Measurements from ENCODE around the gene NUDT21.

Gene NUDT21

DNA sequence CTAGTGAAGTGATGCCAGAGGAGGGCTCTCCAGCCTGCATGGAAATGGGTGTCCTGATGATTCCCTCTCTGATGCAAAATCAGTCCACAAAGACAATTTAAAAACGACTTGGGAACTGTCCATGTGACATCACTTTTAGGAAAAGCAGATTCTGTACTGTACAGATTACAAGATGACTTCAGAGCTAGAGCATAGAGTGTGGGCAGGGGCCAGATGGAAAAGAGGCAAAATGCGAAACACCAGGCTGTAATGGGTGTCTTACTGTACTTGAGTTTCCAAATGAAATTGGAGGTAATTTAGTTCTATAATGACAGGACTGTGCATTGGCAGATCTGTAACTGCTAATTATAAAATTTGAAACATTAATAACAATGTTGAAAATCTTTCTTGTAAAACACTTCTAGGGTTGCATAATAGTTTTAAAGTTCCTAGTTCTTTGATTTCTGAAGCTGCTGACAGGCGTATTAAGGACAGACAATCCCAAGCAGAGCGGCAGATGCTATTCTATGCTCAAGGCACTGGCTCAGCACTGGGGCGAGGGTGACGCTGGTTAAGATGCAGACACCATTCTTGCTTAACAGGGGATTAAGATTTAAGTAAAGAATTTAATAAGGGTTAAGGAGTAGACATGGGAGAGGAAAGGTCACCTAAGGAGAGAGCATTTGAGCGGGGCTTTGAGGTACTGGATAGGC is 29.8 kb upstream of the NUDT21 start:
- no peaks in the 10 kb centered on the region for H3K36me3 ChIP-seq (ENCODE audit: control insufficient read depth, insufficient read depth, low read length)
- H3K4me1 ChIP-seq: no peaks in the 10 kb centered on the region
- H3K9me3 ChIP-seq (ENCODE audit: control insufficient read depth, low read length): no peaks in the 10 kb centered on the region
- H2AFZ ChIP-seq: no peak overlapping the region
- TF ChIP-seq CTCF (IDR thresholded peaks at IDR 0.05): no peak
- H3K4me2 ChIP-seq (ENCODE audit: low read length): no peak overlapping the region
- H3K27ac ChIP-seq: no peak overlapping the region
- no peak overlapping the region for H3K9ac ChIP-seq
- H3K79me2 ChIP-seq: no peaks in the 10 kb centered on the region
- H3K4me3 ChIP-seq (ENCODE audit: low read depth, low read length): no peak overlapping the region
- H3K27me3 ChIP-seq (ENCODE audit: control insufficient read depth, insufficient read depth, low read length): no peaks in the 10 kb centered on the region

DNA sequence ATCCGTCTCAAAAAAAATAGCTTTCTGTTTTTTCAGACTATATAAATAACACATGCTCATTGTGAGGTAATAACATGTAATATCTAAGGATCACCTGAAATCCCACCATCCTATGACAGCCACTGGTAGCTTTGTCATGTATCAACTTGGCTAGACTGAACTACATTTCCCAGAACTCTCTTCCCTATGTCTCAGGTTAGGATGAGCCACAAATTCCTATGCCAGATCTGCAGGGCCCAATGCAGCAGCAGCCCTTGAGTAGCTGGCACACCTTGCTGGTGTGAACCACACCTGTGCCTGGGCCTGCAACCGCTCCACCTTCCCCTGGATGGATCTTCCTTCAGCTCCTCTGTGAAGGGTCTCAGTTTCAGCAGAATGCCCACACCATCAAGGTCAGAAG is 28.3 kb upstream of the NUDT21 start:
- H3K27ac ChIP-seq: no peak overlapping the region
- H3K36me3 ChIP-seq (ENCODE audit: control insufficient read depth, insufficient read depth, low read length): no peaks in the 10 kb centered on the region
- no peaks in the 10 kb centered on the region for H3K27me3 ChIP-seq (ENCODE audit: control insufficient read depth, insufficient read depth, low read length)
- H3K79me2 ChIP-seq: no peaks in the 10 kb centered on the region
- TF ChIP-seq CTCF (IDR thresholded peaks at IDR 0.05): no peak
- H2AFZ ChIP-seq: no peak overlapping the region
- H3K9me3 ChIP-seq (ENCODE audit: control insufficient read depth, low read length): no peaks in the 10 kb centered on the region
- no peak overlapping the region for H3K9ac ChIP-seq
- H3K4me1 ChIP-seq: no peaks in the 10 kb centered on the region
- no peak overlapping the region for H3K4me3 ChIP-seq (ENCODE audit: low read depth, low read length)
- no peak overlapping the region for H3K4me2 ChIP-seq (ENCODE audit: low read length)

GRCh38 chr16:56478281-56479049 is 27.3 kb upstream of the NUDT21 start:
- no peak overlapping the region for H3K27ac ChIP-seq
- no peaks in the 10 kb centered on the region for H3K27me3 ChIP-seq (ENCODE audit: control insufficient read depth, insufficient read depth, low read length)
- TF ChIP-seq CTCF (IDR thresholded peaks at IDR 0.05): no peak
- no peaks in the 10 kb centered on the region for H3K79me2 ChIP-seq
- H3K36me3 ChIP-seq (ENCODE audit: control insufficient read depth, insufficient read depth, low read length): no peaks in the 10 kb centered on the region
- no peak overlapping the region for H3K4me2 ChIP-seq (ENCODE audit: low read length)
- no peaks in the 10 kb centered on the region for H3K9me3 ChIP-seq (ENCODE audit: control insufficient read depth, low read length)
- H3K4me1 ChIP-seq: no peaks in the 10 kb centered on the region
- H3K4me3 ChIP-seq (ENCODE audit: low read depth, low read length): no peak overlapping the region
- no peak overlapping the region for H3K9ac ChIP-seq
- H2AFZ ChIP-seq: no peak overlapping the region

- Histone ChIP-seq H3K27ac (no peak overlapping the region), H3K9ac (no peak overlapping the region), H3K79me2 (no peaks in the 10 kb centered on the region), H3K4me1 (no peaks in the 10 kb centered on the region), H3K36me3 (ENCODE audit: control insufficient read depth, insufficient read depth, low read length) (no peaks in the 10 kb centered on the region), H2AFZ (no peak overlapping the region), H3K4me3 (ENCODE audit: low read depth, low read length) (no peak overlapping the region), H3K9me3 (ENCODE audit: control insufficient read depth, low read length) (no peaks in the 10 kb centered on the region), H3K4me2 (ENCODE audit: low read length) (no peak overlapping the region), H3K27me3 (ENCODE audit: control insufficient read depth, insufficient read depth, low read length) (no peaks in the 10 kb centered on the region)
- no peak for TF ChIP-seq CTCF (IDR thresholded peaks at IDR 0.05)
Measured at GRCh38 chr16:56477096-56477878, 26.2 kb upstream of the NUDT21 start.
